ENCODE results near the gene NEO1.

- TF ChIP-seq CTCF (IDR thresholded peaks at IDR 0.05; ENCODE audit: poor library complexity, severe bottlenecking) (peak; percentile 95), REST (IDR thresholded peaks at IDR 0.05; ENCODE audit: borderline replicate concordance) (no peak), POLR2AphosphoS5 (IDR thresholded peaks at IDR 0.05) (no peak), EZH2 (IDR thresholded peaks at IDR 0.05; ENCODE audit: borderline replicate concordance, insufficient read depth, low read length, poor library complexity, severe bottlenecking) (no peak)
These were observed 253.3 kb downstream of the NEO1 start for GRCh38 chr15:73305331-73306211.

Data from neural cell (in vitro differentiated cells).